Mucosa of stomach (tissue), 1 donor: ENCODE results near the gene HADH.
A peak's percentile ranks its signal among the peaks of the same experiment; 100 is the strongest.

Source experiments
- H3K27me3 ChIP-seq: one replicate; pipeline ENCODE4 v1.7.0; 2013; ENCODE audit warnings: mild to moderate bottlenecking, low read length; ENCODE audit not compliant: control insufficient read depth, insufficient read depth
- H3K36me3 ChIP-seq: one replicate; pipeline ENCODE4 v1.7.0; 2013; ENCODE audit warnings: low read length; ENCODE audit not compliant: control insufficient read depth, insufficient read depth
- H3K4me1 ChIP-seq: one replicate; pipeline ENCODE4 v1.7.0; 2013; ENCODE audit warnings: mild to moderate bottlenecking, low read length; ENCODE audit not compliant: control insufficient read depth, insufficient read depth
- H3K4me3 ChIP-seq: one replicate; pipeline ENCODE4 v1.7.0; 2013; ENCODE audit warnings: low read length
- H3K9ac ChIP-seq: one replicate; pipeline ENCODE4 v1.7.0; 2013; ENCODE audit warnings: mild to moderate bottlenecking, low read length, moderate library complexity
- H3K9me3 ChIP-seq: one replicate; pipeline ENCODE4 v1.7.0; 2013; ENCODE audit warnings: mild to moderate bottlenecking, low read length, moderate library complexity; ENCODE audit not compliant: control insufficient read depth
- donor health status: Pancreatic carcinoma.

HADH gene

DNA sequence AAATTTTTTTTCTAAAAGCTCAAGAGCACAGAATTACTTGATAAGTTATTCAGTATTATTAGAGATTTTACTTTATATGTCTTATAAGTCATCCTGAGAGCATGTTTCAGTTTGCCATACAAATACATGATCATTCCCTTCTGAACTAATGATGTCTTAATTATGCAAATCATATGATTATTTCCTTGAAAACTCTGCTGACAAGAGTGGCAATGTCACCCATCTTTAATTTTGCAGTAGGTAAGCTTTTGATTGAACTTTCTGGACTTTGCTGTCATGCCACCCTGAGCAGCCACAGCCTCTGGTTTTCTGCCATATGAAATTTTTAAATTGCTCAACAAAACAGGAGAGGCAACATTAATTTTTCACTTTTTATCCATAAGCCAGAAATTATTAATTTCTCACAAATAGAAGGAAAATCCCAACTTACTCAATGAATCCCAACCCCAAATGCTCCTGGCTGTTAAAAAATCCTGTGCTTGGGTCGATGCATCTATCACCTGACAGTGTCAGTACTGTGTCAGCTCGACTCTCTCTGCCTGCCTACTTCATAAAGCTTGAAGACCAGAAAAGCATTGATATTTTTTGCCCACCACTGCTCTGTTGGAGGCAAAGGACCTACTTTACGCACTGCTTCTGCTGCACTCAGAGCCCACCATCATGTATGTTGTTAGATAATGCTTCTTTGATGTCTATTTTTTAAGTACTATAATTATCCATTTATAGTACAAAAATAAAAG is 11.6 kb upstream of the HADH start:
- Histone ChIP-seq H3K4me3 (no peak overlapping the region), H3K9ac (no peak overlapping the region)

DNA sequence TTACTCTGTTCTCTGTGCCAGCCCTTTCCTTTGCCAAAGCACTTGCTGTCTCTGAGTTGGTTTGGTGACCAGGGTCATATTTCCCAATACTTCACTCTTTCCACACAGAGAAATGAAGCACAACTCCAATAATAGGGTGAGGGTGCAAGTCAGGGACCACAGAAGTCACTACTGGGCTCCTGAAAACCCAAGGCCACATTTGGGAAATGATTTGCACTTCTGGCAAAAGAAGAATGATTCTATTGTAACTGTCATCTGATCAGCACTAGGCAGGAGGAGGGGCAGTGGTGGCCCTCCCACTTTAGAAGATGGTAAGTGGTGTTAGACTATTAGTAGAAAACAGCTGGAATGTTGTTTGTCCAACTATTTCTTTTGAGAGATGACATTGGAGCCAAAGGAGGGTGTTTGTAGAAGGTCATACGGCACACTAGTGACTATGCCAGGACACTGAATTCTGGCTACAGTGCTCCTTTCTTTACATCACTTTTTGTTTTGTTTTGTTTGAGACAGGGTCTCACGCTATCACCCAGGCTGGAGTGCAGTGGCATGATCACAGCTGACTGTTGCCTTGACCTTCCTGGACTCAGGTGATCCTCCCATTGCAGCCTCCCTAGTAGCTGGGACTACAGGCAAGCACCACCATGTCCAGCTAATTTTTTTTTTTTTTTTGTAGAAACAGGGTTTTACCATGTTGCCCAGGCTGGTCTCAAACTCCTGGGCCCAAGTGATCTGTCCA is 10.8 kb upstream of the HADH start:
- Histone ChIP-seq H3K36me3 (no peaks in the 10 kb centered on the region), H3K4me3 (no peak overlapping the region), H3K9me3 (no peaks in the 10 kb centered on the region), H3K4me1 (no peaks in the 10 kb centered on the region), H3K27me3 (no peaks in the 10 kb centered on the region), H3K9ac (no peak overlapping the region)

More for the DNA sequence above, 11.6 kb upstream of the HADH start:
- no peaks in the 10 kb centered on the region for H3K27me3 ChIP-seq
- no peaks in the 10 kb centered on the region for H3K4me1 ChIP-seq
- H3K9me3 ChIP-seq, result no peaks in the 10 kb centered on the region
- no peaks in the 10 kb centered on the region for H3K36me3 ChIP-seq

DNA sequence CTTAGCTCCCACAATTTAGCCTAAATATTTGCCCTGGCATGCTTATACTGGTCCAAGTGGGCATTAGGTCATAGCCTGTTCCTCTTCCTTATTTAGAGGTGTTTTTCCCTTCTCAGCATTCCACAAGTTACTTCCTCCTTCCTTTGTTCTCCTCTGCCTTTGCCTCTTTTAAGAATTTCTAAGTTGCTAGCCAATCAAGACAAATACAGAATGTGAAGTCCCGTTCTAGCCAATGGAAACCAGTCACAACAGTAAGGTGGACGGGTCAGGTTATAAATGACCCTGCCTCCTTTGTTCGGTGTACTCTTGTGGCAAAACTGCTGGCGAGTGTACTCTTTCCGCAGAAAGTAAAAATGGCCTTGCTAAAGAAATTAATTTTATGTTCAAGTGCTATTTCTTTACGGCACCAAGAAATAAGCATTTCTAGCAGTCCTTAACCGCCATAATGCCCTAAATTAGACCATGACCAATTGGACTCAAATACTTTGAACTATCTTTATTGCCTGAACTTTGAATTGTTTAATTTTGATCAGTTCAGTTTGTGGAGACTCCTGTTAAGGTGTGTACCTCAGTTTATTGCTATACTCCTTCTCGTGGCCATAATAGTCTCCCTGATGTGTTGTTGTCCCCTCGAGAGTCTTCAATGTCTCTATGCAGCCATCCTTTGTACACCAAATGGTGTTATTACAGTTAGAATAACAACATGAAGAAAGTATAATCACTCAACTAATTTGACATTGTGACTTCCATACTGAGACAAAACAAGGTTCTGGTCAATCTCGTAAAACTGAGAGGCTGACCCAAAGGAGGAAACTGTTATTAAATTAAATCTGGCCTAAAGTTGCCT is 1.6 kb upstream of the HADH start:
- H3K36me3 ChIP-seq, result no peaks in the 10 kb centered on the region
- peaks cover 40% of the 10 kb centered on the region for H3K4me1 ChIP-seq
- no peak overlapping the region for H3K4me3 ChIP-seq
- no peaks in the 10 kb centered on the region for H3K27me3 ChIP-seq
- no peaks in the 10 kb centered on the region for H3K9me3 ChIP-seq
- no peak overlapping the region for H3K9ac ChIP-seq

DNA sequence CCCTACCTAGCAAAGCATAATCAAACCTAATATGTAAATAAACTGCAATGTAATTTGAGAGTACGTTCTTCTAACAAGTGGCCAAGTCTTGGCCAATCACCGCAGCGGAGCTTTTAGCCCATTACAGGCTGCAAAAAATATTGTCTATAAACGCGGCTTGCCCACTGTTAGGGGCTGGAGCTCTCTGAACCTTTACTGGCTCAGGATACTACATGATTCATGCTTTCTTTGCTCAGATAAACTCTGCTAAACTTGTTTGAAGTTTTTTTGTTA is 990 bp upstream of the HADH start:
- Histone ChIP-seq H3K27me3 (no peaks in the 10 kb centered on the region), H3K4me1 (peaks cover 44% of the 10 kb centered on the region), H3K4me3 (no peak overlapping the region), H3K9me3 (no peaks in the 10 kb centered on the region), H3K9ac (no peak overlapping the region), H3K36me3 (no peaks in the 10 kb centered on the region)

GRCh38 chr4:107989162-107989536 is 540 bp upstream of the HADH start:
- Histone ChIP-seq H3K9ac (peak overlapping the region; percentile 86), H3K36me3 (no peaks in the 10 kb centered on the region), H3K4me1 (peaks cover 48% of the 10 kb centered on the region), H3K4me3 (peak overlapping the region; percentile 60), H3K9me3 (no peaks in the 10 kb centered on the region), H3K27me3 (no peaks in the 10 kb centered on the region)

DNA sequence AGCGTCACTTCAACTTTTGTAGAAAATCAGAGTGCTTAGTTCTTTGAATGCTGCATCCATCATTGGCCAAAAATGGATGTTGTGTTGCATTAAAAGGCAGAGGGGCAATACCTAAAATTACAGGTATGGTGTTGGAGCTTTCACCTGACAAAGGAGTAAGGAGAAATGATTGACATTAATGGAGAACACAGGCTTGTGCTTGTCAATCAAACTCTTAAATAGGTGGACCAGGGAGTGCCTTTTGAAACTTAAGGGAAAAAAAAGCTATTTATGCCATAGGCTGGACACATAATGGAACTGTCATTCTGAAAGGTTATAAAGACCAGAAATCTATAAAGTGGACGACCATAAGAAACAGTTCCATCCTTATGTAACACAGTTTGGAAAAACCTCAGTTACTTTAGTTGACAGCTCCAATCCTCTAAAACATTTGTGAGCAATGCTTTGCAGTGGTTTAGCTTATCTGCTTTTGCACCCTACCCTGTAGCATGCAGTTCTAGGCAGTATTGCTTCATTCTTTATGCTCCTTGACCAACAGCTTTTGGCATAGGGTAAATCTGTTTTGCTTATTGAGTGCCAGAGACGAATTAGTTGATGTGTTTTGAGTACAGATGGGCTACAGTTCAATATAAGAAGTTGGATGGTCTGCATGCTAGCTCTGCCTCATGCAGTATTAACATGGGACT is 2.4 kb downstream of the HADH start:
- Histone ChIP-seq H3K4me3 (no peak overlapping the region), H3K4me1 (peaks cover 52% of the 10 kb centered on the region), H3K9ac (no peak overlapping the region)

GRCh38 chr4:107993969-107994368 is 4.3 kb downstream of the HADH start:
- H3K4me3 ChIP-seq, result no peak overlapping the region

More for the DNA sequence above, 2.4 kb downstream of the HADH start:
- Histone ChIP-seq H3K27me3 (no peaks in the 10 kb centered on the region), H3K36me3 (no peaks in the 10 kb centered on the region), H3K9me3 (no peaks in the 10 kb centered on the region)

DNA sequence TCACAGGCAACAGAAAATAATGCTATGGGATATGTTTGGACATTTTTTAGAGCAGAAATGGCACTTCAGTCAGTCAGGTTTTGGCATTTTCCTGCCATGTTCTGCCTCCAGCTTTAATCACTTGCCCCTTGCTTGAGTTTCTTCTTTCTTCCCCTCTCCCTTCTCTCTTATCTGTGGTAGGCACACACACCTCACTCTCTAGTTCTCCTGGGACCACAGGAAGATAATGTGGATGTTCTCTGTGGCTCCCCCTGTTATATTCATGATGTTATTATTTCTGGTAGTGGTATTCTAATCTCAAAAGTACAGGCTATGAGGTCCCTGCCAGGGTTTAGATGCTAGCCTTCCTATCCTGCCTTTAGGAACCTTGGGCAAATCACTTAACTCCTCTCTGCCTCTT is 5.2 kb downstream of the HADH start:
- no peak overlapping the region for H3K9ac ChIP-seq
- no peaks in the 10 kb centered on the region for H3K36me3 ChIP-seq
- H3K27me3 ChIP-seq, result no peaks in the 10 kb centered on the region
- H3K4me1 ChIP-seq, result peaks cover 38% of the 10 kb centered on the region
- no peak overlapping the region for H3K4me3 ChIP-seq
- no peaks in the 10 kb centered on the region for H3K9me3 ChIP-seq

More at GRCh38 chr4:107993969-107994368, 4.3 kb downstream of the HADH start:
- H3K9ac ChIP-seq, result no peak overlapping the region
- peaks cover 38% of the 10 kb centered on the region for H3K4me1 ChIP-seq
- no peaks in the 10 kb centered on the region for H3K36me3 ChIP-seq
- H3K27me3 ChIP-seq, result no peaks in the 10 kb centered on the region
- H3K9me3 ChIP-seq, result no peaks in the 10 kb centered on the region

- Histone ChIP-seq H3K9ac (no peak overlapping the region), H3K4me1 (peaks cover 24% of the 10 kb centered on the region), H3K27me3 (no peaks in the 10 kb centered on the region), H3K9me3 (no peaks in the 10 kb centered on the region), H3K4me3 (no peak overlapping the region), H3K36me3 (no peaks in the 10 kb centered on the region)
Observed at GRCh38 chr4:107996949-107997788, 7.5 kb downstream of the HADH start.

- Histone ChIP-seq H3K27me3 (no peaks in the 10 kb centered on the region), H3K9ac (no peak overlapping the region), H3K4me3 (no peak overlapping the region), H3K9me3 (no peaks in the 10 kb centered on the region), H3K36me3 (no peaks in the 10 kb centered on the region), H3K4me1 (peaks cover 18% of the 10 kb centered on the region)
Observed at GRCh38 chr4:107997794-107998193, 8.1 kb downstream of the HADH start.

GRCh38 chr4:107999932-108000539 is 10.3 kb downstream of the HADH start:
- Histone ChIP-seq H3K27me3 (no peaks in the 10 kb centered on the region), H3K36me3 (no peaks in the 10 kb centered on the region), H3K4me1 (no peaks in the 10 kb centered on the region), H3K9me3 (no peaks in the 10 kb centered on the region), H3K4me3 (no peak overlapping the region), H3K9ac (no peak overlapping the region)
